KMS-11 (cell line): ENCODE results near the gene UBE2J1.
A peak's percentile ranks its signal among the peaks of the same experiment; 100 is the strongest.

Experiments used
- H2AFZ ChIP-seq: fragments of 200-600 bp; sonication (generic); 2 replicates; pipeline ENCODE4 v1.6.1; 2016; ENCODE audit warnings: antibody characterized with exemption, mixed run types, low read depth
- H3K27ac ChIP-seq: fragments of 200-600 bp; sonication (generic); 2 replicates; pipeline ENCODE4 v1.6.1; 2016; ENCODE audit warnings: mild to moderate bottlenecking, mixed run types
- H3K27me3 ChIP-seq: fragments of 200-600 bp; sonication (generic); 2 replicates; pipeline ENCODE4 v1.6.1; 2017; ENCODE audit warnings: mild to moderate bottlenecking, low read depth, mixed run types, moderate library complexity; ENCODE audit not compliant: insufficient read depth
- H3K36me3 ChIP-seq: fragments of 200-600 bp; sonication (generic); 2 replicates; pipeline ENCODE4 v1.6.1; 2017; ENCODE audit warnings: mild to moderate bottlenecking, mixed run types; ENCODE audit not compliant: insufficient read depth
- H3K4me1 ChIP-seq: fragments of 200-600 bp; sonication (generic); 2 replicates; pipeline ENCODE4 v1.6.1; 2016; ENCODE audit warnings: mild to moderate bottlenecking, low read depth, mixed run types; ENCODE audit not compliant: poor library complexity, severe bottlenecking
- H3K4me2 ChIP-seq: fragments of 200-600 bp; sonication (generic); 2 replicates; pipeline ENCODE4 v1.7.0; 2016; ENCODE audit warnings: mild to moderate bottlenecking, mixed run types
- H3K4me3 ChIP-seq: fragments of 200-600 bp; sonication (generic); IDR thresholded peaks from 2 replicates; pipeline ENCODE4 v1.6.1; 2017; ENCODE audit warnings: low read depth, low read length, mixed read lengths; ENCODE audit not compliant: insufficient read depth
- H3K79me2 ChIP-seq: fragments of 200-600 bp; sonication (generic); 2 replicates; pipeline ENCODE4 v1.6.1; 2016; ENCODE audit warnings: low read depth, mixed run types; ENCODE audit not compliant: insufficient read depth
- H3K9ac ChIP-seq: fragments of 200-600 bp; sonication (generic); 2 replicates; pipeline ENCODE4 v1.6.1; 2016; ENCODE audit warnings: mild to moderate bottlenecking, mixed run types
- H4K20me1 ChIP-seq: fragments of 200-600 bp; sonication (generic); 2 replicates; pipeline ENCODE4 v1.6.1; 2016; ENCODE audit warnings: mild to moderate bottlenecking, mixed run types; ENCODE audit not compliant: insufficient read depth
- CTCF ChIP-seq: fragments of 200-600 bp; sonication (generic); conservative IDR thresholded peaks from 2 replicates; pipeline ENCODE4 v1.6.1; 2017; ENCODE audit warnings: low read depth, mild to moderate bottlenecking, antibody characterized with exemption, low read length, moderate library complexity, mixed read lengths

The UBE2J1 gene

GRCh38 chr6:89346433-89346832, 6.1 kb downstream of the UBE2J1 start:
- Histone ChIP-seq H3K4me1 (peaks cover 82% of the 10 kb centered on the region), H3K9ac (no peak overlapping the region), H3K79me2 (peaks cover 97% of the 10 kb centered on the region), H2AFZ (no peak overlapping the region), H3K4me2 (peak overlapping the region; percentile 33), H3K4me3 (no peak overlapping the region), H4K20me1 (peaks cover 16% of the 10 kb centered on the region; the same call in 1 of the 2 replicates), H3K36me3 (peaks cover 5% of the 10 kb centered on the region; the same call in 1 of the 2 replicates), H3K27me3 (no peaks in the 10 kb centered on the region), H3K27ac (no peak overlapping the region; the same call in 1 of the 2 replicates)
- no peak for TF ChIP-seq CTCF

- H3K4me3 ChIP-seq: no peak overlapping the region
- no peak overlapping the region for H3K9ac ChIP-seq
- no peaks in the 10 kb centered on the region for H4K20me1 ChIP-seq
- no peak overlapping the region for H3K4me2 ChIP-seq
- no peak overlapping the region for H2AFZ ChIP-seq
- no peaks in the 10 kb centered on the region for H3K27me3 ChIP-seq
- peaks cover 32% of the 10 kb centered on the region for H3K79me2 ChIP-seq
- H3K27ac ChIP-seq: no peak overlapping the region
- no peak for TF ChIP-seq CTCF
- H3K4me1 ChIP-seq: peaks cover 36% of the 10 kb centered on the region
- peaks cover 5% of the 10 kb centered on the region; the same call in 1 of the 2 replicates for H3K36me3 ChIP-seq
Observed at GRCh38 chr6:89339565-89339964, 13.0 kb downstream of the UBE2J1 start.

- Histone ChIP-seq H3K36me3 (peaks cover 15% of the 10 kb centered on the region), H3K27me3 (no peaks in the 10 kb centered on the region), H3K79me2 (no peaks in the 10 kb centered on the region), H4K20me1 (no peaks in the 10 kb centered on the region), H3K4me1 (peaks cover 6% of the 10 kb centered on the region), H3K4me3 (no peak overlapping the region), H3K27ac (no peak overlapping the region), H3K4me2 (no peak overlapping the region), H2AFZ (no peak overlapping the region), H3K9ac (no peak overlapping the region)
- no peak for TF ChIP-seq CTCF
Observed at GRCh38 chr6:89335164-89335563, 17.4 kb downstream of the UBE2J1 start.

GRCh38 chr6:89330910-89331309, 21.6 kb downstream of the UBE2J1 start:
- peaks cover 17% of the 10 kb centered on the region for H3K36me3 ChIP-seq
- no peak overlapping the region for H3K9ac ChIP-seq
- no peak overlapping the region for H3K27ac ChIP-seq
- no peak overlapping the region for H2AFZ ChIP-seq
- no peak overlapping the region for H3K4me2 ChIP-seq
- no peak for TF ChIP-seq CTCF
- no peaks in the 10 kb centered on the region for H3K4me1 ChIP-seq
- no peaks in the 10 kb centered on the region for H4K20me1 ChIP-seq
- H3K27me3 ChIP-seq: no peaks in the 10 kb centered on the region
- no peak overlapping the region for H3K4me3 ChIP-seq
- no peaks in the 10 kb centered on the region for H3K79me2 ChIP-seq
